SH-SY5Y (cell line): ENCODE data around the gene WBP1L.

Experiments used
- GATA2 ChIP-seq: IDR thresholded peaks from 2 replicates; pipeline ENCODE4 v1.6.1; 2011; ENCODE audit warnings: mild to moderate bottlenecking, low read depth, low read length
- GATA3 ChIP-seq: IDR thresholded peaks from 2 replicates; pipeline ENCODE4 v1.6.1; 2011; ENCODE audit warnings: low read depth, mild to moderate bottlenecking, low read length, moderate library complexity

The WBP1L gene

DNA sequence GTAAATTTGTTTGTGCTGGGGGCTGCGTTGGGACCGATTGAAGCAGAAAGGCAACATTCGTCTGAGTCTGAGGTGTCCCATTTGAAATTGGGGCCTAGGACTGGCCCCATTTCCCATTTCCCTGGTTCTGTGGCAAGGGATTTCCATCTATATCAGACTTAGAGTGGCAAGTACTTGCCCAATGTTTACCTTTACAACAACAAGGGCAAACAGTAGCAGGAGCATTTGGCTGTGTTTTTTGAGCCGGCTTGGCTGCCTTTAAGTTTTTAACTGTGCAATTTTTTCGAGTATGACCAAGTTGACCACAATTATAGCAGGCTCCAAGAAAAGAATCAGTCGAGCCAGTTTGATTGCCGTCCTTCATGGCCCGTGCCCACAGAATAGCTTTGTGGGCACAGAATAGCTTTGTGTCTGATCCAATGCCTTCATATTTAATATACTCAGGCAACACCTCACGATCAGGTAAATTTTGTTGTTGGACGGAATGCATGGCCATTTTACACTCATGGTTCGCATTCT, 98.1 kb downstream of the WBP1L start:
- TF ChIP-seq GATA2 (no peak), GATA3 (no peak)

DNA sequence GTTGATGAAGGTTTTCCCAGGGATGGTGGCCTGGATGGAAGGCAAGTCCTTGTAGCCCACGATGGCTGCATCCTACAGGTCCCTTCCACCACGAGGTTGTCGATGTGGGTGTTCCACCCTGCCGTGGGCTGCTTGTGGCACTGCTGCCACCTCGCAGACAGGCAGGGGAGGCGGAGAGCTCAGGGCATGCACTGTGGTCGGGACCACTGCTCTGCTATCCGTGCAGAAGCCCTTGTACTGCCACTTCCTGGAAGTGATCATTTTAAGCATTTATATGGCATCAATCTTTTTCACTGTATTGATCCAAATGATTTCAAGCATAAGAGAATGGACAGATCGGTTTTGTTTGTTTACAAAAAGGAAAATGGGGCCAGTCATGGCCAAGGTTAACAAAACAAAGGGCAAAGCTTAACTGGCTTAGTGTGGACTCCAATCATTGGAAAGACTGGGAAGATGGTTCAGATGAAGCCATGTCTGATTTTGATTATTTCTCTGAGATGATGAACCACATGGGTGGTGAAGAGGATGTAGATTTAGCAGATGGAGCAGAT, 101.7 kb downstream of the WBP1L start:
- no peak for TF ChIP-seq GATA2
- no peak for TF ChIP-seq GATA3

DNA sequence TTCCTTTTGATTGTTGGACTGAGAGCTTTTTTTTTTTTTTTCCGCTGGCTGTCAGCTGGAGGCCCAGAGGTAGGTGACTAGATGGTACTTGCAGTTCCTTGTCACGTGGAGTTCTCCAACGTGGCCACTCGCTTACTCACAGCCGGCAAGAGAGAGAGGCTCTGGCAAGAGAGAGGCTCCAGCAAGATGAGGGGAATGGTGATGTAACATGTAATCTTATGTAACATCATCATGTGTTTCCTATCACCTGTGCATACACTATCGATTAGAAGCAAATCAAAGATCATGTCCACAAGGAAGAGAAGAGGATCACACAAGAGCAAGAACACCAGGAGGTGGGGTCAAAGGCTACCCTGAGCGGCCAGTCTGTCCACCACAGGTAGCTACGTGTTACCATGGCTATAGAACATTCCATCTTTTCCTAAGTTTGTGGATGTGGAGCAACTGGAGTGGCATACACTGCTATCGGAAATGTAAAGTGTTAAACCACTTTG, 106.3 kb downstream of the WBP1L start:
- no peak for TF ChIP-seq GATA2
- no peak for TF ChIP-seq GATA3

DNA sequence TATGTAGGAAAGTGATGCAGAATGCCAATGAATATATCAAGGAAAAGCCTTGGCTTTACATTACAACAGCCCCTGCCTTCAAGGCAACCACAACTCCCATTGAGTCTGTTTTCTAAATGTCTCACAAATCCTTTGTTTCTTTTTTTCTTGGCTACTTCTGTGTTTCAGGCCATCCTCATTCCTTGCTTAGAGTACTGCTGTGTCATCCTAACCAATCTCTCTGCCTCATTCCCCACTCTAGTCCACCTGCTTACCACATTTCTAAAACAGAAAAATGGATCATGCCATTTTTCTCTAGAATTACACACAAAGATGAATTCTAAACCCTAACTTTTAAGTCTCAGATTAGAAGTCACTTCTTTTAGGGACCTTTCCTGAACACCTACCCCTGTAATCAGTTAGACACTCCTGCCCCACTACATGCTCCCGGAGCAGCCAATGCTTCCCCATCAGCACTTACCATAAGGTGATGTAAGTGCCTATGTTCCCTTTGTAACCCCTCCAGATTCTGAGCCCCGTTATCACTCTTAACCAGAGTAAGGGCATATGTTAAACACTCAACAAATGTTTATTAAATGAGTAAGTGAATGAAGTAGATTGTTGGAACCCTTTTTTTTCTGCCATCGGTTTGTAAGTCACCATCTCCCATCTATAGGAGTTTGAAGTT, 113.1 kb downstream of the WBP1L start:
- no peak for TF ChIP-seq GATA3
- no peak for TF ChIP-seq GATA2

DNA sequence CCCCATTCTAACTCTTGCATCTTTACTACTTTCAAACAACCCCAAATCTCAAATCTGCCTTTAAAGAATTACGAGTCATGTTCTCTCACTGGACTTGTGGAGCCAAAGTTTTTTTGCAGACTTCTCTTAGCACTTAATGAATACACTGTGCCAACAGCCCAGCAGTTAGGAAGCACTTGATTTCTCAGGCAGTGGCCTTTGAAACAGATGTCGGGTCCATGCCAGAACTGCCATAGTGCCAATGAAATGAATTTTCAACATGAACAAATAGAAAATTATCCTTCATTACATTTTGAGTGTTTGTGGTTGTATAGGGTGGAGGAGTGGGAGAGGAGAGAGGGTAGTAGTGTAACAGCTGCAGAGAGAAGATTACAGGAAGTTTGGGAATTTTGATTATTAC, 116.2 kb downstream of the WBP1L start:
- TF ChIP-seq GATA2 (no peak), GATA3 (no peak)

DNA sequence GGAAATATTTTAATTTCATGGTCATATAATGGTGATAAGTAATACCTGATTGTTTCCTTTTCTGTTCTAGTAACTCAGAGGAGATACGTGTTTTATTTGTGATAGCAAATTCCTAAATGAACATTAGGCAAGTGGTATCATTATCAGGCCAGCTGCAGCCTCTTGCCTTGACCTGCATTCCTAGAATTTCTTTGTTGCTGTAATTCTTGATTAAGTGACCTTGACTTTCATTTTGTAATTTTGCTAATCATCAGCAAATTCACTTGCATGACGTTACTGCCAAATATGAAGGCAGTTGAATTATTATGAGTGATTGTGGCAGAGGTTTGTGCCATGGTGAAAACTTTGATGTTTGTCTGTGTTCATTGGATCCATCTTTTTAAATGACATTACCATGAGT, 119.9 kb downstream of the WBP1L start:
- TF ChIP-seq GATA3: no peak
- TF ChIP-seq GATA2: no peak

DNA sequence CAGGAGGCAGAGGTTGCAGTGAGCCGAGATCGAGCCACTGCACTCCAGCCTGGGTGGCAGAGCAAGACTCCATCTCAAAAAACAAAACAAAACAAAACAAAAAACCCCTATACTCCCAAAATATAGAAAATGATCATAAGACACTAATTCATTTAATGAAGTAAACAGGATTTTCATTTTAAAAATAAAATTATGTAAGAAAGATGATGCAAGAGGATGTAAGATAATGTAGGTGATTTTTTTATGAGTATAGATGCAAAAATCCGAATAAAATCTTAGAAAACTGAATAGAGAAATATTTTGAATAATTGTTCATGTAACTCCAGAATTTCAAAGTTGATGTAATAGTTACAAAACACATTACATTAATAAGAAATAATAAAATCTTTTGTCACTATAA, 121.9 kb downstream of the WBP1L start:
- no peak for TF ChIP-seq GATA2
- no peak for TF ChIP-seq GATA3
